Small intestine (tissue), 7 donors: Measurements from ENCODE around the gene CD8A. TPM values are rescaled to one million over a fixed set of nuclear protein-coding genes. Genes with fewer than 3 reads are reported as not detected.
"Not testable (repeated sequence)": the region's sequence is repeated elsewhere in the genome, so short reads cannot be mapped to it uniquely, and the experiment has no call there.

Source experiments
- DNase-seq, 2 donors: peaks; one replicate each; pipeline versions ENCODE4 v3.0.0 to v3.0.0-alpha.2; 2013
- FAIRE-seq: peaks from 2 replicates; lab custom pipeline; 2012; peaks lifted over from hg19 to GRCh38; lab: Jason Lieb, UNC
- H3K27ac ChIP-seq, 3 donors: one replicate each; pipeline ENCODE4 v1.5.1; 2013; ENCODE audit warnings: low read length in 2 of 3, mild to moderate bottlenecking in 2 of 3, control low read depth in 1 of 3, inconsistent platforms in 1 of 3, low read depth in 1 of 3, moderate library complexity in 1 of 3
- H3K27me3 ChIP-seq, 3 donors: one replicate each; pipeline ENCODE4 v1.6.1; 2013; ENCODE audit warnings: low read length in 3 of 3, inconsistent platforms in 1 of 3; ENCODE audit not compliant: control insufficient read depth in 3 of 3, insufficient read depth in 3 of 3
- H3K36me3 ChIP-seq, 3 donors: one replicate each; pipeline ENCODE4 v1.6.1; 2013; ENCODE audit warnings: low read length in 3 of 3, inconsistent platforms in 1 of 3, low read depth in 1 of 3, mild to moderate bottlenecking in 1 of 3, moderate library complexity in 1 of 3; ENCODE audit not compliant: control insufficient read depth in 3 of 3, insufficient read depth in 2 of 3
- H3K4me1 ChIP-seq, 3 donors: one replicate each; pipeline ENCODE4 v1.6.1; 2013; ENCODE audit warnings: low read length in 2 of 3, inconsistent platforms in 1 of 3, low read depth in 1 of 3, mild to moderate bottlenecking in 1 of 3, moderate library complexity in 1 of 3; ENCODE audit not compliant: control insufficient read depth in 3 of 3, insufficient read depth in 2 of 3
- H3K4me3 ChIP-seq, 3 donors: one replicate each; pipeline ENCODE4 v1.5.1; 2013; ENCODE audit warnings: low read length in 3 of 3, control low read depth in 1 of 3, inconsistent platforms in 1 of 3, low read depth in 1 of 3, mild to moderate bottlenecking in 1 of 3, moderate library complexity in 1 of 3
- H3K9me3 ChIP-seq, 2 donors: one replicate each; pipeline ENCODE4 v1.6.1; 2013; ENCODE audit warnings: low read depth in 1 of 2, low read length in 1 of 2; ENCODE audit not compliant: control insufficient read depth in 2 of 2, insufficient read depth in 1 of 2
- WGBS, 3 donors: extraction: QIAGEN DNeasy Blood & Tissue Kit; methylation state at CpG; one replicate each; pipeline ENCODE4 v1.1.7; 2013; 5-methylcytosine and 5-hydroxymethylcytosine counted together
- polyA plus RNA-seq, 4 donors: library from polyadenylated mRNA; stranded (reverse) in 3 of 4; unstranded in 1 of 4; fragments of 200-250 nt in 3 of 4; fragments of 120-200 nt in 1 of 4; gene quantifications; one replicate each; pipeline versions ENCODE4 v1.2.1 to v1.2.3, GENCODE V29; 2013
- donor health status: healthy with polysubstance abuse.
- donor health status: control.
- donor health status: control.
- donor health status: Bipolar disorder and iron deficiency.
- donor health status: healthy.

Gene CD8A
- polyA plus RNA-seq, 4 donors, result 1.8 to 13.0 (median 2.8) TPM

DNA sequence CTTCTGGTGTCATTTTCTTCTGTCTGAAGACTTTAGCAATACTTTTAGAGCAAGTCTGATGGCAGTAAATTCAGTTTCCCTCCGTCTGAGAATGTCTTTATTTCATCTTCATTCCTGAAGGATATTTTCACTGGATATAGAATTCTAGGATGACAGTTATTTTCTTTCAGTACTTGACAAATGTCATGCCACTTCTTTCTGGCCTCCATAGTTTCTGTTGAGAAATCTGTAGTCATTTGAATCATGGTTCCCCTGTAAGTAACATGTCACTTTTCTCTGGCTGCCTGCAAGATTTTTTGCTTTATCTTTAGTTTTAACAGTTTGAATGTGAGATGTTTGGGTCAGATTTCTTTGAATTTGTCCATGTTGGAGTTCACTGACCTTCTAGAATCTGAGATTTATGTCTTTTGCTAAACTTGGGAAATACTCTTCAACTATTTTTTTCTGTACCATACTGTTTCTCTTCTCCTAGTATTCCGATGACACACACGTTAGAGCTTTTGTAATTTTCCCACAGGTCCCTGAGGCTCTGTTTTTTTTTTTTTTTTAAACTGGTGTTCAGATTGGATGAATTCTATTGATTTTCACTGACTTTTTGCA, 40.4 kb downstream of the CD8A start:
- FAIRE-seq (no peak), DNase-seq (peak in 1 of 2 donors; percentile 15)
- H3K27me3 ChIP-seq, result no peaks in the 10 kb centered on the region
- H3K9me3 ChIP-seq, result peaks cover 0 to 12% of the 10 kb centered on the region in 2 donors
- peaks cover 0 to 7% (median 0%) of the 10 kb centered on the region in 3 donors for H3K4me1 ChIP-seq
- no peak overlapping the region for H3K27ac ChIP-seq
- H3K4me3 ChIP-seq, result no peak overlapping the region
- H3K36me3 ChIP-seq, result peaks cover 5 to 11% (median 8%) of the 10 kb centered on the region in 3 donors
- 96 to 98% (median 97%) methylated on average over 3 of the region's 3 CpGs for WGBS, 3 donors

GRCh38 chr2:86747711-86748639, 42.7 kb downstream of the CD8A start:
- FAIRE-seq, result no peak
- H3K27ac ChIP-seq, result no peak overlapping the region
- WGBS, 3 donors, result 92 to 97% (median 95%) methylated on average over 9 of the region's 9 CpGs

DNA sequence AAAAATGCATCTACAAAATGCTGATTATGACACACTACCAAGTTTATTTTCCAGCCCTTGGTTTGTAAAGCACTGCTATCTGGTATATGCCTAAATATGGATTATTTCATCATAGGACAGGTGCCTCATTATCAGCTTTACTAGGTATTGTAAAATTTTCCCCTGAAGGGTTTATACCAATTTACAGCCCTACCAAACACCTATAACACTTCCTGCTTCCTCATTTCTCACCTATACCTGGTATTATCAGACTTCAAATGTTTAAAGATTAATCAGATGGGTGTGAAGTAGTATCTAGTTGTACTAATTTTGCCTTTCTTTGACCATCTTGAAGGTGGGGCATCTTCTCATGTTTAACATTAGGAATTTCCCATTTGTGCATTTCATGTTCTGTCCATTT, 43.8 kb downstream of the CD8A start:
- DNase-seq, result peak; percentile 40 to 53
- H3K9me3 ChIP-seq, result peaks cover 0 to 12% of the 10 kb centered on the region in 2 donors
- H3K27ac ChIP-seq, result no peak overlapping the region
- H3K36me3 ChIP-seq, result peaks cover 3 to 8% (median 6%) of the 10 kb centered on the region in 3 donors
- no peaks in the 10 kb centered on the region for H3K27me3 ChIP-seq
- FAIRE-seq, result no peak
- H3K4me1 ChIP-seq, result peaks cover 0 to 7% (median 0%) of the 10 kb centered on the region in 3 donors
- H3K4me3 ChIP-seq, result no peak overlapping the region

More at GRCh38 chr2:86747711-86748639, 42.7 kb downstream of the CD8A start:
- H3K4me1 ChIP-seq, result peaks cover 0 to 7% (median 0%) of the 10 kb centered on the region in 3 donors
- H3K36me3 ChIP-seq, result peaks cover 4 to 8% (median 6%) of the 10 kb centered on the region in 3 donors
- no peak overlapping the region for H3K4me3 ChIP-seq
- no peaks in the 10 kb centered on the region for H3K27me3 ChIP-seq
- peak in 1 of 2 donors; percentile 20 for DNase-seq
- H3K9me3 ChIP-seq, result peaks cover 0 to 12% of the 10 kb centered on the region in 2 donors

GRCh38 chr2:86744152-86744551, 46.6 kb downstream of the CD8A start:
- no peak for FAIRE-seq
- Histone ChIP-seq H3K27me3 (no peaks in the 10 kb centered on the region), H3K4me3 (no peak overlapping the region), H3K9me3 (peaks cover 0 to under 1% of the 10 kb centered on the region in 2 donors), H3K36me3 (peaks cover 3 to 6% (median 5%) of the 10 kb centered on the region in 3 donors), H3K4me1 (peaks cover 0 to 7% (median 0%) of the 10 kb centered on the region in 3 donors), H3K27ac (no peak overlapping the region)
- no peak for DNase-seq
- 81 to 87% (median 81%) methylated on average over 2 of the region's 2 CpGs for WGBS, 3 donors

DNA sequence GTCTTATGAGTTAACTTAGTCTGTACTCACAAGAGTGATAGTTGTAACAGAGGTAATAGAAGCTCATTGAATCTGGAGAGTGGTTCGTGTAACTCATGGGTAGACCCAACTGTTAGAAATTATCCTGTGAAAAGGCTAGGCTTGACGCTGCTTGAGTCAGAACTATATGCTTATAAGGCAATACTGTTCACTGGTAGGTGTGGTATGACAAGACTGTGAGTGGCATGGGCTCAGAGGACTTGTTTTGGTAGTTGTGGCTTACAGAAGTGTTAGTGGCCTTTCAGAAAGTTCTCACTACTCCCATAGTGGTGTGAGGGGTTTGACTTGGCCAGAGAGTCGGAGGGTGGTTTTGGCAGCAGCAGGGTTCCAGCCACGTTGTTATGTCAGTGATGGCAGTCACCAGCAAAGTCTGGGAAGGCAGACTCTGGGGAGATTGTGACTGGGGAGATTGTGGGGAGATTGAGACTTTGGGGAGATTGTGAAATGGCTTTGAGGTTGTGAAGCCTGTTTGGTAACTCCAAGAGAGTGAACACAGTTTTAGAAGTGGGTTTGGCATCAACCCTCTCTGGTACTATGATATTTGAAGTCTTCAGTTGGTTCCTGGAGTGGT, 48.7 kb downstream of the CD8A start:
- FAIRE-seq, H3K27ac ChIP-seq, DNase-seq, H3K36me3 ChIP-seq, H3K4me1 ChIP-seq, H3K9me3 ChIP-seq, H3K4me3 ChIP-seq, H3K27me3 ChIP-seq: not testable (repeated sequence)
- WGBS, 3 donors, result 91 to 100% methylated on average over 1 of the region's 4 CpGs; no CpG with 5 or more reads in 1 of the 3 donors

- H3K36me3 ChIP-seq, H3K4me3 ChIP-seq, H3K4me1 ChIP-seq, H3K9me3 ChIP-seq, FAIRE-seq, DNase-seq, H3K27ac ChIP-seq, H3K27me3 ChIP-seq: not testable (repeated sequence)
- WGBS, 3 donors, result no CpG with 5 or more reads among the region's 11 CpGs
Observed at GRCh38 chr2:86739889-86740288, 50.8 kb downstream of the CD8A start.

DNA sequence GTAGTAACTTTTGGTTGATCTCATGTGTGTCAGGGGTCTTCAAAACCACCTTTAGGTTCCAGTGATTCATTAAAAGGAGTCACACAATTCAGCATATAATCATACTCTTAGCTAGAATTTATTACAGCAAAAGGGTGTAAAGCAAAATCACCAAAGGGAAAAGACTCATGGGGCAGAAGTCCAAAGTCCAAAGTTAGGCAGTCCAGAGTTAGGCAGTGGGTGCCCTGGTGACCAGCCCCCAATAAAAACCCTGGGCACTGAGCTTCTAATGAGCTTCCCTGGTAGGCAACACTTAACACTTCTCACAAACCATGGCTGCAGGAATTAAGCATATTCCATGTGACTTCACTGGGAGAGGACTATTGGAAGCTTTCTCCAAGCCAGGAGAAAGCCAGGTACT, 51.2 kb downstream of the CD8A start:
- not testable (repeated sequence) for DNase-seq, H3K36me3 ChIP-seq, H3K9me3 ChIP-seq, H3K4me3 ChIP-seq, H3K27ac ChIP-seq, H3K27me3 ChIP-seq, H3K4me1 ChIP-seq, FAIRE-seq

DNA sequence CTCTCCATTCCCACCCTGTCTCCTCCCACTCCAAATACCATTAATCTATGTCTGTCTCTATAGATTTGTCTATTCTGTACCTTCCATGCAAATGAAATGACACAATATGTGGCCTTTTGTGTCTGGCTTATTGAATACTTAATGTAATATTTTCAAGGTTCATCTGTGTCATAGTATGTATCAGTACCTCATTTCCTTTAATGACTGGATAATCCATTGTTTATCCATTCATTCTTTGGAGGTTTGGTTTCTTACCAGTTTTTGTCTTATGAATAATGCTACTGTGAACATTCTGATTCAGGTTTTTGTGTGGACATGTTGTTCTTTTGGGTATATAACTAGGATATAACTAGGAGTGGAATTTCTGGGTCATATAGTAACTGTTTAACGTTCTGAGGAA, 55.8 kb downstream of the CD8A start:
- not testable (repeated sequence) for FAIRE-seq, H3K9me3 ChIP-seq, H3K4me3 ChIP-seq, H3K36me3 ChIP-seq, DNase-seq, H3K27me3 ChIP-seq, H3K27ac ChIP-seq, H3K4me1 ChIP-seq
- no CpG with 5 or more reads among the region's 1 CpG for WGBS, 3 donors
